NCI-H146 (cell line): ENCODE data around the gene UNC45B.
"Not testable (repeated sequence)": the region's sequence is repeated elsewhere in the genome, so short reads cannot be mapped to it uniquely, and the experiment has no call there.

Source experiments
- DNase-seq: peaks from one replicate; lab custom pipeline; 2025; lab: John Stamatoyannopoulos, UW

UNC45B gene, protein sequence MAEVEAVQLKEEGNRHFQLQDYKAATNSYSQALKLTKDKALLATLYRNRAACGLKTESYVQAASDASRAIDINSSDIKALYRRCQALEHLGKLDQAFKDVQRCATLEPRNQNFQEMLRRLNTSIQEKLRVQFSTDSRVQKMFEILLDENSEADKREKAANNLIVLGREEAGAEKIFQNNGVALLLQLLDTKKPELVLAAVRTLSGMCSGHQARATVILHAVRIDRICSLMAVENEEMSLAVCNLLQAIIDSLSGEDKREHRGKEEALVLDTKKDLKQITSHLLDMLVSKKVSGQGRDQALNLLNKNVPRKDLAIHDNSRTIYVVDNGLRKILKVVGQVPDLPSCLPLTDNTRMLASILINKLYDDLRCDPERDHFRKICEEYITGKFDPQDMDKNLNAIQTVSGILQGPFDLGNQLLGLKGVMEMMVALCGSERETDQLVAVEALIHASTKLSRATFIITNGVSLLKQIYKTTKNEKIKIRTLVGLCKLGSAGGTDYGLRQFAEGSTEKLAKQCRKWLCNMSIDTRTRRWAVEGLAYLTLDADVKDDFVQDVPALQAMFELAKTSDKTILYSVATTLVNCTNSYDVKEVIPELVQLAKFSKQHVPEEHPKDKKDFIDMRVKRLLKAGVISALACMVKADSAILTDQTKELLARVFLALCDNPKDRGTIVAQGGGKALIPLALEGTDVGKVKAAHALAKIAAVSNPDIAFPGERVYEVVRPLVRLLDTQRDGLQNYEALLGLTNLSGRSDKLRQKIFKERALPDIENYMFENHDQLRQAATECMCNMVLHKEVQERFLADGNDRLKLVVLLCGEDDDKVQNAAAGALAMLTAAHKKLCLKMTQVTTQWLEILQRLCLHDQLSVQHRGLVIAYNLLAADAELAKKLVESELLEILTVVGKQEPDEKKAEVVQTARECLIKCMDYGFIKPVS

DNA sequence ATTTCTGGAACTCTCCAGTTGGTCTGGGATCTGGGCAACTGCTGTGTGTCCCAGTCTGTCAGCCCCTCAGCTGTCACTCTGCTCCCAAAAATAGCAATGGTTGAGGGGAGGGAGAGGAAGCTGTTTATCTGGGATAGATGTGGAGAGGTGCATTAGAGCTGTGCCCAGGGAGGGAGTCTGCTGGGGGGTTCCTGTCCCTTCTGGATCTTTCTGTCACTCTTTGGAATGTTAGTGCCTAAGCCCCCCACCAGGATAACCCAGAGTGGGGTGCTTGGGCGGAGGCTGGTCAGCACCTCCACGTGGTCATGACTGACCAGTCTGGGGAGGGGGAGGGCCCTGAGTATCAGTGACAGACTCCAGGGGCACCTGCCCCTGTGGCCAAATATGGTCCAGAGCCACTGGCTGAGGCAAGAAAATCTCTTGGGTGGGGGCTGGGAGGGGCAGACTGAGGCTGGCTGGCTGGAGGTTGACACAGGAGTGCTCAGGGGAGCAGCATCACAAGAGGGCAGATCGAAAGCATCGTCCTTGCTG lies at the start of gene UNC45B:
TSS of gene UNC45B (plus strand) at position 443 of the 531 bp plus-strand sequence. CDS start 447 bp downstream, outside the sequence.
- no peak for DNase-seq

GRCh38 chr17:35099908-35100307 lies 47.7 kb upstream of the UNC45B start:
- DNase-seq, result peak; percentile 86

DNA sequence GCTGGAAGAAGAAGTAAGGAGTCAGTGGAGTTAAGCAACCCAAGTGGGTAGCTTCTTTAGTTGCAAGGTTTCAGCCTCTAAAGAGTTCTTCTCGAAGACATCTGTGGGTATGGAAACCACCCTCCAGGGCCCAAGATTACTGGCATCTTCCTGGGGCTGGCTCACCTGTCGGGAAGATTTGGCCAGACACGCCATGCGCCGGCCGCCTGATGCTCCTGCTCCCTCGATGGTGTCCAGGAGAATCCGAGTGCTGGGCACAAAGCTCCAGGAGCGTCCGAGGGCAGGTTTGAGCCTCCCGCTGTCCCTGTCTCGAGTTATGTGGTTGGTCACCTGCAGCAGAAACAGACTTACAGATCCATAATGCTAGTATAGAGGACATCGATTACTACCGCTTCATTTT lies 46.6 kb upstream of the UNC45B start:
- no peak for DNase-seq

DNA sequence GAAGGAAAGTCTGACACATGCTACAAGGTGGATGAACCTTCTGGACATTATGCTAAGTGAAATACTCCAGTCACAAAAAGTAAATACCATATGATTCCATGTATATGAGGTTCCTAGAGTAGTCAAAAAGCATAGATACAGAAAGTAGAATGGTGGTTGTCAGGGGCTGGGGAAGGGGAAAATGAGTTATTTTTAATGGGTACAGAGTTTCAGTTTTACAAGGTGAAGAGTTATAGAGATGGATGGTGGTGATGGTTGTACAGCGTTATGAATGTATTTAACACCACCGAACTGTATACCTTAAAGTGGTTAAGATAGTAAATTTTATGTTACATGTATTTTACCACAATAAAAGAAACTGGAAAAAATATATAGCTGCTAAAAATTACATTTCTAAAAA lies 45.9 kb upstream of the UNC45B start:
- DNase-seq, result no peak

GRCh38 chr17:35103271-35103670 lies 44.3 kb upstream of the UNC45B start:
- no peak for DNase-seq

GRCh38 chr17:35104844-35105450 lies 42.7 kb upstream of the UNC45B start:
- DNase-seq, result no peak

GRCh38 chr17:35110791-35111190 lies 36.8 kb upstream of the UNC45B start:
- DNase-seq, result not testable (repeated sequence)

DNA sequence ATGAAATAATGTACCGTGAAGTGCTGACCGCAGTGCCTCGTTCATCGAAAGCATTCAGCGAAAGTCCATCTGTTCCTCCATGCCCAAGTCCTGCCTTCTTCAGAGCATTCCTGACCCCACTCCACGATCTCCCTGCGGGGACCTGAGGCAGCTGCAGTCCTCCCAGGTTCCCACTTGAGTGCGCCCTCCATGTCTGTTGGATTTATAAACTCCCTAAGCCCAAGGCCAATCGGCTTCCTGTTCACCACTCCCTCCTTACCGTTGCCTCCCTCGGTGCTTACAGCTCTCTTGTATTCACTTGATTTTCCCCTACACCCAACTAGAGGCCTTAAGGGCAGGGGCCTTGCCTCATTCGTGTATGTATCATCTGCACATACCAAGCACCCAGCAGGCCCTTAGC lies 30.8 kb upstream of the UNC45B start:
- no peak for DNase-seq

GRCh38 chr17:35117984-35118383 lies 29.6 kb upstream of the UNC45B start:
- DNase-seq, result no peak

GRCh38 chr17:35119370-35120165 lies 28.0 kb upstream of the UNC45B start, which contains the start of gene RAD51D:
Gene RAD51D, minus strand, starts transcription at chr17:35119860. Its CDS starts 247 bp downstream, at chr17:35119613.
- DNase-seq, result peak; percentile 97

GRCh38 chr17:35121315-35121714 lies 26.3 kb upstream of the UNC45B start, which contains the start of gene FNDC8:
Gene FNDC8, plus strand, starts transcription at chr17:35121615. Its CDS starts 79 bp downstream, at chr17:35121694.
- no peak for DNase-seq

DNA sequence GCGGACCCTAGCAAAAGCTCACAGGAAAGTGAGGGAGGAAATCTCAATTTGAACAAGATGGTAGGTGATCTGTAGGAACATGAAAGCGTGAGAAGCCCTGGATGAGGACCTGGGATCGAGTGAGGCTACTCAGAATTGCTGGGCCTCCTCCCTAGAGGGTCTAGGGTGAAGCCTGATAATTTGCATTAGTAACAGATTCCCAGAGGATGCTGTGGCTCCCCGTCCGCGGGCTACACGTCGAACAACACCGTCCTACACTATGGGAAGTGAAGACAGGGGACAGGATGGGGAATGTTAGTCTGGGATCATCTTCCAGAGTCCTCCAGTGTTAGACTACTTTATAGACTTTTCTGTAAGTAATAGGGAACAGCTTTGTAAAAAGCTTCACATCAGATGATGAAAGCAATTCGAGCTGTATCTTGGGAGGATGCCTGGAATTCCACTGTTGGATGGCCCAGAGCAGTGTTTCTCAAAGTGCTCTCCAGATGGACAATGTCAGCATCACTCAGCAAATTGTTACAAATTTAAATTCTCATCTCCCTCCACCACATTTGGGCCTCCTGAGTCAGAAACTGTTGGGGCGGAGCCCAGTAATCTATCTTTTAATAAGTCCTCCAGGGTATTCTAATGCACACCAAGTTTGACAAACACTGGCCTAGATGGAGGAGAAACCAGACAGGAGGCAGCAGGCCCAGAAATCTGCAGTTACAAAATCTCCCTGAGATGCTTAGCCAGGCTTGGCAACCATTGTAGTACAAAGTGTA lies 19.7 kb upstream of the UNC45B start:
- no peak for DNase-seq

GRCh38 chr17:35129154-35129972 lies 18.3 kb upstream of the UNC45B start:
- DNase-seq, result no peak

DNA sequence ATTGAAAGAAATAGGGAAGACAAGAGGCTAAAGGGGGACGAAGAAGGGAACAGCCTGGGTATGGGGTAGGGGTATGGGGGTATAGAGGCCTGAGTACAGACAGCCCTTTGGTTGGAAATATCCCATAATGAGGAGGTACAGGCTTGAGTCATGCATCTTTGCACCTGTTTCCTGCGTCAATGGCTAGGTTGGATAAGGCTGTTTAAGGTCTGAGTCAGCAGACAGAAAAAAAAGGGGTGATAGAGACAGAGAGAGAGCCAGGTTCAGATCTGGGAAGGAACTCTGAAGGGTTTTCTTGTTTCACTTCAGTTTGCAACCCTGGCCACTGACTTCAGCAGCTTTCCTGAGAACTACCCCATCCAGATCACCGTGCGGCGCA lies 17.7 kb upstream of the UNC45B start:
- no peak for DNase-seq

DNA sequence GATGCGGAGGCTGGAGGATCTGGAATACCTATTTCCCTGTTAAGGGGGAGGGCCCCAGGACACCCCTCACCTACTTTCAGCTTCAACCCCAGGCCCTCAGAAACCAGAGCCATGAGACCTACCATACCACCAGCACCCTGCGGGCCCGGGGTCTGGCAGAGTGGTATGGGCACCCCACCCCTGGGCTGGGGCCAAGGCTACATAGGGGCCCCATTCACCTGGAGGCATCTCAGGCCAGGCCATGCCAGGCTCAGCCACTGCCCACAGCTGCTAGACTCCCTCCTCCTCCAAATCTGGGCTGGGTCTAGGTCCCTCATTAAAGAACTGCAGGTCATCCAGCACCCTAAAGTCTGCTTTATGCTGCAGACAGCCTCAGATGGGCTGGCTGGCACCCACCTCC lies 17.2 kb upstream of the UNC45B start:
- no peak for DNase-seq

- DNase-seq, result no peak
Observed at GRCh38 chr17:35132099-35132498, 15.5 kb upstream of the UNC45B start.

GRCh38 chr17:35132816-35133550 lies 14.6 kb upstream of the UNC45B start:
- no peak for DNase-seq

- DNase-seq, result no peak
Observed at GRCh38 chr17:35135322-35135721, 12.3 kb upstream of the UNC45B start.

DNA sequence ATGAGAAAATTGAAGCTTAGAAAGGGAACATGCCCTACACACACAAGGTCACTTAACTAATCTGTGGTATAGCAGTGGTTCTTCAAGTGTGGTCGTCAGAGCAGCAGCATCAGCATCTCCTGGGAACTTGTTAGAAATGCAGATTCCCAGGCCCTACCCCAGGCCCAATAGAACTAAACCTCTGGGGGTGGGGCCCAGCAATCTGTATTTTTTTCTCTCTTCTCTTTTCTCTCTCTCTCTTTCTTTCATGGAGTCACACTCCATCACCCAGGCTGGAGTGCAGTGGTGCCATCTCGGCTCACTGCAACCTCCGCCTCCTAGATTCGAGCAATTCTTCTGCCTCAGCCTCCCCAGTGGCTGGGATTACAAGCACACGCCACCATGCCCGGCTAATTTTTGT lies 9.4 kb upstream of the UNC45B start:
- no peak for DNase-seq
